ENCODE measurements around the gene DOCK2. TPM values are rescaled to one million over a fixed set of nuclear protein-coding genes. Genes with fewer than 3 reads are reported as not detected.

The DOCK2 gene
- total and polyA plus RNA-seq, 2 of the 8 experiments (the other 6 are each of a cell fraction or from before 2014, with no cell fraction given): 3.9 to 5.7 TPM

- Histone ChIP-seq H4K91ac (replicated peaks; ENCODE audit: insufficient read length, low read length) (no peak overlapping the region), H3K14ac (ENCODE audit: insufficient read length) (no peak overlapping the region), H4K5ac (ENCODE audit: insufficient read length, low read depth, low read length) (no peak overlapping the region), H2BK12ac (ENCODE audit: low read depth, low read length) (no peak overlapping the region), H2BK20ac (ENCODE audit: low read length) (no peak overlapping the region), H3K27me3 (replicated peaks in 1 of 4; ENCODE audit: control insufficient read depth in 3 of 4, extremely low read depth in 1 of 4, insufficient read depth in 3 of 4, low read length in 3 of 4) (no peaks in the 10 kb centered on the region), H2AK5ac (ENCODE audit: low read depth, low read length) (no peak overlapping the region), H4K8ac (ENCODE audit: extremely low read depth, insufficient read depth, low read length) (no peak overlapping the region), H3K27ac (ENCODE audit: low read depth, low read length) (no peak overlapping the region), H3K79me1 (ENCODE audit: low read depth, low read length) (no peaks in the 10 kb centered on the region), H3K23me2 (ENCODE audit: low read depth, low read length) (0 out of 2 replicates have a peak, but pooled peaks cover 1% of the 10 kb centered on the region), H3K23ac (ENCODE audit: insufficient read length) (no peak overlapping the region), H3K4me3 (ENCODE audit: extremely low read depth in 1 of 4, insufficient read depth in 2 of 4, low read depth in 3 of 4, low read length in 4 of 4) (no peak overlapping the region), H3K9ac (replicated peaks in 1 of 4; ENCODE audit: extremely low read depth in 1 of 4, low read depth in 3 of 4, low read length in 3 of 4) (no peak overlapping the region), H2BK5ac (ENCODE audit: low read depth, low read length) (no peak overlapping the region), H3K4me2 (ENCODE audit: insufficient read depth in 1 of 2, low read depth in 2 of 2, low read length in 2 of 2) (no peak overlapping the region), H3K56ac (replicated peaks; ENCODE audit: insufficient read length, low read depth, low read length) (no peak overlapping the region), H3K4me1 (replicated peaks in 1 of 4; ENCODE audit: control insufficient read depth in 3 of 4, insufficient read depth in 4 of 4, low read length in 3 of 4) (peaks cover 0 to 3% (median under 1%) of the 10 kb centered on the region in 4 experiments; a peak in 1 of 7 replicates), H3K4ac (replicated peaks; ENCODE audit: insufficient read length, low read depth, low read length) (no peak overlapping the region), H3K18ac (ENCODE audit: extremely low read depth, low read length) (no peak overlapping the region), H3K36me3 (ENCODE audit: control insufficient read depth in 2 of 4, insufficient read depth in 4 of 4, low read length in 3 of 4) (no peaks in the 10 kb centered on the region), H2BK15ac (ENCODE audit: low read length) (no peak overlapping the region), H3K79me2 (ENCODE audit: control insufficient read depth in 1 of 2, insufficient read depth in 2 of 2, low read length in 2 of 2) (no peaks in the 10 kb centered on the region), H2BK120ac (replicated peaks; ENCODE audit: low read depth, low read length) (no peak overlapping the region), H4K20me1 (replicated peaks in 1 of 2; ENCODE audit: control insufficient read depth in 1 of 2, insufficient read depth in 2 of 2, low read length in 2 of 2) (no peaks in the 10 kb centered on the region), H2AFZ (ENCODE audit: low read length) (no peak overlapping the region), H3K9me3 (ENCODE audit: insufficient read depth in 2 of 2, low read depth in 1 of 2, low read length in 1 of 2) (peaks cover 0 to 3% of the 10 kb centered on the region in 2 experiments; a peak in 1 of 4 replicates)
- WGBS, 2 experiments (ENCODE audit: extremely low coverage in 1 of 2, insufficient coverage in 1 of 2, insufficient read length in 1 of 2, insufficient replicate concordance in 2 of 2, low coverage in 1 of 2, low lambda C conversion rate in 2 of 2, missing lambda C conversion rate in 1 of 2): 84% methylated on average over 2 of the region's 2 CpGs; no CpG with 5 or more reads in 1 of the 2 experiments
- ChIA-PET POLR2A (ENCODE audit: partially characterized antibody) (no interaction called here), CTCF (ENCODE audit: partially characterized antibody) (interaction anchor here (0.6 to 1.9 kb wide), 3 partner anchors 10 to 254 kb away, joined by 3 to 6 read pairs (median 3); no protein-coding TSS in a partner anchor)
- no peak for FAIRE-seq
- no peak for TF ChIP-seq YY1 (IDR thresholded peaks at IDR 0.05; ENCODE audit: low read depth, low read length)
- no peak for TF ChIP-seq NRF1 (IDR thresholded peaks at IDR 0.05; ENCODE audit: low read depth, low read length)
- no peak for TF ChIP-seq MAFK (IDR thresholded peaks at IDR 0.05; ENCODE audit: low read depth, low read length)
- no peak for TF ChIP-seq CREB1 (IDR thresholded peaks at IDR 0.05)
- TF ChIP-seq POU5F1 (IDR thresholded peaks at IDR 0.05; ENCODE audit: low read depth, low read length): no peak
- TF ChIP-seq SIX5 (IDR thresholded peaks at IDR 0.05; ENCODE audit: low read depth, low read length): no peak
- TF ChIP-seq SAP30 (IDR thresholded peaks at IDR 0.05; ENCODE audit: insufficient read depth, insufficient replicate concordance, low read length): no peak
- no peak for TF ChIP-seq TAF1 (IDR thresholded peaks at IDR 0.05; ENCODE audit: low read depth, low read length)
- no peak for DNase-seq (ENCODE audit: low read depth in 1 of 2, low spot score in 2 of 2)
These were observed 180.0 kb downstream of the DOCK2 start for GRCh38 chr5:169817031-169817430.
